NK-92 (cell line): ENCODE data around the gene PHKG2.

Source experiments
- DNase-seq: peaks from one replicate; lab custom pipeline; 2025; ENCODE audit not compliant: unreplicated experiment; lab: John Stamatoyannopoulos, UW

Gene PHKG2

GRCh38 chr16:30793508-30794069 is 45.4 kb downstream of the PHKG2 start:
- no peak for DNase-seq

DNA sequence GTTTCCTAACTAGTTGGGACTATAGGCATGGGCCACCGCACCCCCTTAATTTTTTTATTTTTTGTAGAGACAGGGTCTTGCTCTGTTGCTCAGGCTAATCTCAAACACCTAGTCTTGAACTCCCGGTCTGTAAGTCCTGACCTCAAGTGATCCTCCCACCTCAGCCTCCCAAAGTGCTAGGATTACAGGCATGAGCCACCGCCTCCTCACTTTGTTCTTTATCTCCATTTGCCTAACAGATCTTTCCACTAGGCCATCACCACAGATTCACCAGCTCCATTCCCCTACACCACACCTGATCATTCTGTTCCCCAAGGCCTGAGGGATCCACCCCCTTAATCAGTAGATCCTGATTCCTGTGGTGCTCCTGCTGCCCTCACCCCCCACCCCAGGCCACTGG is 46.4 kb downstream of the PHKG2 start:
- DNase-seq, result no peak

GRCh38 chr16:30797670-30798309 is 49.6 kb downstream of the PHKG2 start:
- DNase-seq, result no peak
